ENCODE measurements around the gene CST9L. TPM values are rescaled to one million over a fixed set of nuclear protein-coding genes. Genes with fewer than 3 reads are reported as not detected.

The CST9L gene
- polyA plus RNA-seq, 2 of the 4 experiments (the other 2 are of a cell fraction), result not detected

- no peak for FAIRE-seq
- Histone ChIP-seq H3K4me2 (no peak overlapping the region), H3K27ac (no peak overlapping the region), H3K4me1 (no peaks in the 10 kb centered on the region), H3K9me3 (no peaks in the 10 kb centered on the region), H3K4me3 (no peak overlapping the region)
- no peak for DNase-seq (ENCODE audit: low read depth in 1 of 2, low spot score in 1 of 2)
- ChIA-PET POLR2A (no interaction called here), CTCF (interaction anchor here (1.2 to 8.7 kb wide), 4 partner anchors 9 to 272 kb away, joined by 3 to 70 read pairs (median 4); no protein-coding TSS in a partner anchor)
- no peak for ATAC-seq
- no peak for TF ChIP-seq TP53 (CRISPR knock-in tag; IDR thresholded peaks at IDR 0.05)
- TF ChIP-seq ZFP36 (IDR thresholded peaks at IDR 0.05; ENCODE audit: borderline replicate concordance, partially characterized antibody), result no peak
- no peak for TF ChIP-seq CBX8 (IDR thresholded peaks at IDR 0.05)
- TF ChIP-seq CHD2 (IDR thresholded peaks at IDR 0.05; ENCODE audit: low read length, partially characterized antibody), result no peak
- no peak for TF ChIP-seq REST (IDR thresholded peaks at IDR 0.05)
- TF ChIP-seq RCOR1 (IDR thresholded peaks at IDR 0.05; ENCODE audit: low read depth, low read length), result no peak
These were observed 30.2 kb upstream of the CST9L start for GRCh38 chr20:23598481-23598880.

GRCh38 chr20:23596579-23597250 lies 28.4 kb upstream of the CST9L start:
- no peak; a peak in 1 of 6 replicates for ATAC-seq
- FAIRE-seq, result no peak
- no peaks in the 10 kb centered on the region for H3K9me3 ChIP-seq
- TF ChIP-seq HOXB13 (CRISPR knock-in tag; IDR thresholded peaks at IDR 0.05; ENCODE audit: low read depth) (no peak), FOXS1 (CRISPR knock-in tag; IDR thresholded peaks at IDR 0.05) (no peak)
- no peaks in the 10 kb centered on the region for H3K4me1 ChIP-seq
- ChIA-PET POLR2A (no interaction called here), CTCF (interaction anchor here (8.7 kb wide), 1 partner anchor 154 kb away, joined by 70 read pairs; no protein-coding TSS in a partner anchor)
- H3K4me3 ChIP-seq, result no peak overlapping the region
- no peak for DNase-seq (ENCODE audit: low read depth in 1 of 2, low spot score in 1 of 2)
- H3K4me2 ChIP-seq, result no peak overlapping the region
- WGBS (ENCODE audit: missing lambda C conversion rate), result 7% methylated on average over 2 of the region's 2 CpGs
- H3K27ac ChIP-seq, result no peak overlapping the region

GRCh38 chr20:23595941-23596340 lies 27.7 kb upstream of the CST9L start:
- TF ChIP-seq CBX2 (IDR thresholded peaks at IDR 0.05; ENCODE audit: borderline replicate concordance, low read depth), result no peak
- TF ChIP-seq ESRRA (IDR thresholded peaks at IDR 0.05; ENCODE audit: borderline replicate concordance, low read length), result no peak
- no peak for TF ChIP-seq FOXS1 (CRISPR knock-in tag; IDR thresholded peaks at IDR 0.05)
- TF ChIP-seq TP53 (CRISPR knock-in tag; IDR thresholded peaks at IDR 0.05), result no peak
- no peak for TF ChIP-seq USF2 (IDR thresholded peaks at IDR 0.05)
- Histone ChIP-seq H3K4me1 (no peaks in the 10 kb centered on the region), H3K9me3 (no peaks in the 10 kb centered on the region), H3K4me3 (no peak overlapping the region), H3K4me2 (no peak overlapping the region), H3K27ac (no peak overlapping the region)
- POLR2A ChIA-PET, result no interaction called here
- no peak for DNase-seq (ENCODE audit: low read depth in 1 of 2, low spot score in 1 of 2)
- CTCF ChIA-PET, result no interaction called here
- no peak for ATAC-seq
- 6% methylated on average over 1 of the region's 1 CpG for WGBS (ENCODE audit: missing lambda C conversion rate)
- peak; percentile 46 for FAIRE-seq

GRCh38 chr20:23588434-23589403 lies 20.4 kb upstream of the CST9L start:
- WGBS (ENCODE audit: missing lambda C conversion rate), result 55% methylated on average over 10 of the region's 10 CpGs
- H3K27ac ChIP-seq, result no peak overlapping the region
- H3K4me2 ChIP-seq, result no peak overlapping the region
- DNase-seq (ENCODE audit: low read depth in 1 of 2, low spot score in 1 of 2), result no peak
- H3K4me1 ChIP-seq, result no peaks in the 10 kb centered on the region
- no peak overlapping the region for H3K4me3 ChIP-seq
- POLR2A ChIA-PET, result no interaction called here
- no peak for ATAC-seq
- no peak for FAIRE-seq
- H3K9me3 ChIP-seq, result no peaks in the 10 kb centered on the region
- CTCF ChIA-PET, result interaction anchor here (2.0 kb wide), 1 partner anchor 147 kb away, joined by 6 read pairs; no protein-coding TSS in a partner anchor
- TF ChIP-seq HOXB5 (CRISPR knock-in tag; IDR thresholded peaks at IDR 0.05) (no peak), ELK1 (IDR thresholded peaks at IDR 0.05; ENCODE audit: low read depth, low read length) (no peak), MYC (IDR thresholded peaks at IDR 0.05; ENCODE audit: borderline replicate concordance, low read length) (no peak), KDM1A (IDR thresholded peaks at IDR 0.05; ENCODE audit: low read depth) (no peak), GATA3 (IDR thresholded peaks at IDR 0.05; ENCODE audit: borderline replicate concordance) (no peak), HDAC2 (IDR thresholded peaks at IDR 0.05) (no peak), FOXS1 (CRISPR knock-in tag; IDR thresholded peaks at IDR 0.05) (no peak), CTCF (IDR thresholded peaks at IDR 0.05) (no peak), NFE2L2 (conservative IDR thresholded peaks at IDR 0.05; ENCODE audit: low read length) (no peak), FOSL2 (IDR thresholded peaks at IDR 0.05) (no peak), FOSL2 (CRISPR knock-in tag; IDR thresholded peaks at IDR 0.05) (no peak)

Data from A549 (cell line).